Hematopoietic multipotent progenitor cell treated with erythropoietin and hydrocortisone succinate and interleukin-3 and kit ligand, for 4 days (in vitro differentiated cells): ENCODE measurements around the gene MSX1.
A peak's percentile ranks its signal among the peaks of the same experiment; 100 is the strongest.

Source experiments
- DNase-seq: peaks from one replicate; pipeline ENCODE4 v3.0.0-alpha.2; 2015

Gene MSX1

DNA sequence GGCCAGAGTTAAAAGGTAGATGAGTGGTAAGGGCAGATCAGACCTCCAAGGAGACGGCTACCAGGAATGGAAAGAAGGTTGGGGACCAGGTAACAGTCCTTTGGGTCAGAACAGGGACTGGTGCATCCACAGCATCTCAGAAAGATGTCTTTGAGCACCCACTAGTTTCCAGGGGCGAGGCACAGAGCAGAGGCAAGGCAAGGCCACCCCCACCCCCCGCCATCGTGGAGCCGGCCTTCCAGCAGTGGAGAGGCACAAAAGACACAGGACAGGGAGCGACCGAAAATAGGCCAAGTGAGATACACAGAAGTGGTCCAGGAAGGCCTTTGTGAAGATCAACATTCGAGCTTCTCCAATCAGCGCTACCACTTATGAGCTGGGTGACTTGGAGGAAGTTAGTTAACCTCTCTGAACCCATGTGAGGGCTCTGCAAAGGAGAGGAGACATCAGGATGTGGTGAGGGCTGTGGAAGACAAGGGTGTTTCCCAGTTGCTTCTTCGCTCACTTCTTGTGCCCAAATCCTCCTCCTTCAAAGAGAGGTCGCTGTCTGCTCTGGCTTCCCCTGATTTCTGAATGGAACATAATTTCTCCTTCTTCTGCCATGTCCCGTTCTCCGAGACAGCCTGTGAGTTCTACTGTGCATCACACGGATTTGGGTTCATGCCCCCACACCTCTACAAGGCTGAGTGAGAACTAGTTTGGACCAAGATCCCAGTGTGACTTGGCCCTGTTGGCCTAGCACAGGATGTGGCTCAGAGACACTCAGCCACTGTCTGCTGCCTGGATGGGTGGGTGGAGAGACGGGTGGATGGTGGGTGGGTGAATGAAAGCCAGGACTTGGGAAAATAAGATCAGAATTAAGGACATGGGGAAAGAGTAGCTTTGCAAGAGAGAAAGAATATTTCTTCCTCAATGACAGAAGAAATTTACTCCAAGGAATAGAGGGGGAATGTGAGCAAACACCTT, 16.7 kb upstream of the MSX1 start:
- DNase-seq = no peak

DNA sequence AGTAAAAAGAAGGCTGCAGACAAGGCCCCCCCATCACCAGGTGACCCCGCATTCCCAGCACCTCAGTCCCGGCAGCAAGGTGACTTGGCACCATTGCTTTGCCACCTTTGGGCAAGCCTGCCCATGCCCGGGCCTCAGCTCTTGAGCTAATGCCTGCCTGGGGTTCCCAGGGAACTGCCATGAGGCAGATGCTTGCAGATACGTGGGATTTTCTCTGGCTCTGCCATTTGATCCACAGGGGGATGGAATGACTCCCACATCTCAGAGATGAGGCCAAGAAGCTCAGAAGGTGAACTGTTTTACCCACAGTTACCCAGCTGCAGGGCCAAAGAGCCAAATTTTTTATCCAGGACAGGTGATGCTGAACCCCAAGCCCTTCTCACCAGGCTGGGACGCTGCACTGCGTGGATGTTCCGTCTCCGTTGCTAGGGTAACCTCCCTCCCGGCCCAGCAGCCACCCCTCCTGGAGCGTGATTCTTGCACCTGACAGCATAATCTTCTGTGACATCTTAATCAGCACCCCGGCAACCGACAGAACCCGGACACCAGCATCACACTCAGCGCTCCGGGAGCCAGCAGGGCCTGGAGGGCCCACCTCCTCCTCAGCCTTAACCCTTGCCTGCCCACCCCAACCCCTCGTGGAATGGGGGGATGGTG, 15.7 kb upstream of the MSX1 start:
- no peak for DNase-seq

GRCh38 chr4:4845027-4845426, 14.4 kb upstream of the MSX1 start:
- DNase-seq = no peak

- no peak for DNase-seq
Measured at GRCh38 chr4:4847011-4847410, 12.5 kb upstream of the MSX1 start.

DNA sequence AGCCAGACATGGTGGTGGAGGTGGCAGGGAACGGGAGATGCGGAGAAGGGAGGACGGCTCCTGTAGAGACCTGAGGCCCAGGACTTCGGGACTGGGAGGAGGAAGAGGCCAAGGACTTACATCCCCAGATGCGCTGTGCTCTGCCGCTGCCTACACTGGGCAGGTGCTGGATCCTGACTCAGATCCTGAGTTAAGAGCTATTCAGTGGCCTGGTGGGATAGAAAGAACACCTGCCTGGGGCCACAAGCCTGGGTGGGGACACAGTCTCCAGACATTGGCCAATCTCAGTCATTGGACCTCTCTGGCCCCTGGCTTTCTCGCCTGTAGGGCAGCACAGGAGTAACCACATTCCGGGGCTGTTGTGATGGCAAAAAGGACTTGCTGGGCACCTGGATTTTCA, 10.9 kb upstream of the MSX1 start:
- DNase-seq = no peak

DNA sequence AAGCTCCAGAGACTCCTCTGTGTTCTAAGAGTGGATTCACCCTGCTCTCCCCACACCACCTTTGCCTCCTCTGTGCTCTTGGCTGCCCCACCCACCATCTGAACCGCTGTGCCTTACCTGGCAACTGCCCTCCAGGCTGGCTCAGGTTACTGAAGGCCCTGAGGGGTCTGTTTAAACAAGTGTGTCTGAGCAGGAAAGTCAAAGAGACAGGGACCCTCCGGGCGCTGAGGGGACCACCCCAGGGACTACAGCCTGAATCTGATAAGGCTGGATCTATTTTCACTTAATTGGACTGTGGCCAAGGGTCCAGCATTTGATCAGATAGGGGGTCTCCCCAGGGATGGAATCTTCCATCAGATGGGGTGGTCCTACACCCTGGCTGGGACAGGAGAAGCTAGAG, 10.4 kb upstream of the MSX1 start:
- DNase-seq = no peak

- DNase-seq = no peak
Measured at GRCh38 chr4:4849524-4850193, 9.8 kb upstream of the MSX1 start.

DNA sequence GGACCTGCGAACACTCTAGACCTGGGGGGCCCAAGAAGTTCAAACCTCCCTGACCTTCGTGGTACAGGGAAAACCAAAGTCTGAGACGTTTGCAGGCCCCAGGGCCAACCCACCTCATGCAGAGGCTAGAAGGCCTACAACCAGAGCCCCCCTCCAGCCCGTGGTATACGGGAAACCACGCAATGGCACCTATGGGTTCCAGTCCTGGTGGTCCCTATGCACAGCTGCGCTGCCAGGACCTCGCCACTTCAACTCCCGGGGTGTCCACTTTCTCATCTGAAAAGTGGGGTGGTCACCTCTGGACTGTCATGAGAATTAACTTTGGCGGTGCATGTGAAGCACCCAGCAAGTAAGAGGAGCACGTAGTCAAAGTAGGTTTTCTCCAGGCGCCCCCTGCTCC, 8.4 kb upstream of the MSX1 start:
- DNase-seq = no peak

GRCh38 chr4:4851906-4852305, 7.6 kb upstream of the MSX1 start:
- no peak for DNase-seq

GRCh38 chr4:4852591-4853362, 6.7 kb upstream of the MSX1 start:
- peak; percentile 53 for DNase-seq

- no peak for DNase-seq
Measured at GRCh38 chr4:4853371-4853823, 6.1 kb upstream of the MSX1 start.

- DNase-seq = no peak
Measured at GRCh38 chr4:4853921-4854648, 5.4 kb upstream of the MSX1 start.

- no peak for DNase-seq
Measured at GRCh38 chr4:4854649-4855295, 4.7 kb upstream of the MSX1 start.

GRCh38 chr4:4855301-4856070, 4.0 kb upstream of the MSX1 start:
- DNase-seq = no peak

- DNase-seq = peak; percentile 92
Measured at GRCh38 chr4:4856071-4857000, 3.1 kb upstream of the MSX1 start.

DNA sequence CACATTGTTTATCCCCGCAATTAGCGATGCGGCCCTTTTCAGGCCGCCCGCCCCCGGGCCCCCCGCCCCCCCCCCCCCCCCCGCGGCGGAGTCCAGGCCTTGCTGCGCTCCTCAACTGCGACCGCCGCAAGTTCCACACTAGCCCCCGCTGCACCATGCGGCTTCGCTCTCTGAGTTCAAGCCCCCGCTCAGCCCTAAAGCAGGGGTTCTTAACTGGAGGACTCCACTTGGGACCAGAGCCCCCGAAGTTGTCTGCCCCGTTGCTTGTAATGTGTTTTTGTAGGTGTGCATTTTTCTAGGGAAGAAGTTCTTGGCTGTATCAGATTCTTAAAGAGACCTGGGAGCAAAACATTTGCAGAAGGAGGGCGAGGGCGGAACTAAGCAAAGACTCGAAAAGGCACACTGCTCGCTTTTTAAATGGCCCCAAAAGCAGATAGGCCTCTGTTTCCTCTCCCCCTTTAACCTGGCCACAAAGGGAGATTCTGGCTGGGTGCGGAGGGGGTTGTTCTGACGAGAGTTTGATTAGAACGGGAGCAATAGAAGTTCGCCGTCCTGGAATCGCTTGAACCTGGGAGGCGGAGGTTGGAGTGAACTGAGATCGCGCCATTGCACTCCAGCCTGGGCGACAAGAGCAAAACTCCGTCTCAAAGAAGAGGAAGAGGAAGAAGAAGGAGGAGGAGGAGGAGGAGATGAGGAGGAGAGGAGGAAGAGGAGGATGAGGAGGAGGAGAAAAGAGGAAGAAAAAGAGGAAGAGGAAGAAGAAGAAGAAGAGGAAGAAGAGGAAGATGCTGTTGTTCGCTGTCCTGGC, 2.3 kb upstream of the MSX1 start:
- DNase-seq = no peak

DNA sequence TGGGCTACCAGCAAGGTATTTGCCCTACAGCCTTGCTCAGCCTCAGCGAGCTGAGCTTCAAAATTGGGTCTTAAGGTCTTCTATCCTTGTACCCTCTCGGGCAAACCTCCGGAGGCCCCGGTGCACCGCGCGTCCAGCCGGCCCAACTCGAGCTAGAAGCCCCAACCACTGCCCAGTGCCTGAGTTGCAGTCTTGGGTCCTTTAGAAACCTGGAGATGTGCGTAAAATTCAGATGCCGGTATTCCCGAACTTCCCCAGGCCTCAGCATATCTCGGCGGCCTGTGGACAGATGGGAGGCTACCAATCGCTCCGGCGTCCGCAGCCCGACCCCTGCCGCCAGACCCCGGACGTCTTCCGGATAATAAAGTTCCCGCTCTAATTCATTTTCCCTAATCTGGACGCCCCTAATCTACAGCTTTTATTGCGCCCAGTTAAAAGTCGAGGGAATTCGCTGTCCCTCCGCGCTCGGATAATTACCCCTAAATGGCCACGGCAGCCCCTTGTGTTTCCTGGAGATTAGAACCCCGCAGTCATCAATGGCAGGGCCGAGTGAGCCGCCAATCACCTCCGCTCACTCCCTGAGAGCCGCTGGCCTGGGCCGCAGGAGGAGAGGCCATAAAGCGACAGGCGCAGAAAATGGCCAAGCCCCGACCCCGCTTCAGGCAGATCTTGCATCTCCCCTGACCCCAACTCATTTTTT, 1.5 kb upstream of the MSX1 start:
- no peak for DNase-seq
